ENCODE results near the gene SLC9A3.

The SLC9A3 gene

GRCh38 chr5:479566-480319, 44.5 kb downstream of the SLC9A3 start:
- TF ChIP-seq ZNF70 (CRISPR knock-in tag; IDR thresholded peaks at IDR 0.05) = no peak
- TF ChIP-seq PPARA (CRISPR knock-in tag; IDR thresholded peaks at IDR 0.05; ENCODE audit: borderline replicate concordance) = no peak
- no peak for TF ChIP-seq TSHZ2 (CRISPR knock-in tag; IDR thresholded peaks at IDR 0.05)
- TF ChIP-seq CREB5 (CRISPR knock-in tag; IDR thresholded peaks at IDR 0.05; ENCODE audit: low read depth) = no peak
- no peak for TF ChIP-seq ZNF565 (CRISPR knock-in tag; conservative IDR thresholded peaks at IDR 0.05; ENCODE audit: low read depth)
- no peak for ATAC-seq

- no peak for ATAC-seq
- TF ChIP-seq PPARA (CRISPR knock-in tag; IDR thresholded peaks at IDR 0.05; ENCODE audit: borderline replicate concordance) (no peak), ISL1 (CRISPR knock-in tag; IDR thresholded peaks at IDR 0.05) (no peak), ZFP3 (CRISPR knock-in tag; IDR thresholded peaks at IDR 0.05) (no peak), ZNF70 (CRISPR knock-in tag; IDR thresholded peaks at IDR 0.05) (no peak), ARNTL (CRISPR knock-in tag; IDR thresholded peaks at IDR 0.05; ENCODE audit: borderline replicate concordance, low read depth) (no peak), ZNF565 (CRISPR knock-in tag; conservative IDR thresholded peaks at IDR 0.05; ENCODE audit: low read depth) (no peak), TSHZ2 (CRISPR knock-in tag; IDR thresholded peaks at IDR 0.05) (no peak), SNAI2 (CRISPR knock-in tag; IDR thresholded peaks at IDR 0.05) (no peak), ZC3H10 (CRISPR knock-in tag; IDR thresholded peaks at IDR 0.05) (no peak), ZFP30 (CRISPR knock-in tag; IDR thresholded peaks at IDR 0.05) (no peak), OSR1 (CRISPR knock-in tag; IDR thresholded peaks at IDR 0.05) (no peak), CSDC2 (CRISPR knock-in tag; IDR thresholded peaks at IDR 0.05) (no peak), GLIS3 (CRISPR knock-in tag; IDR thresholded peaks at IDR 0.05) (no peak), ZNF8 (CRISPR knock-in tag; IDR thresholded peaks at IDR 0.05) (no peak), CSRNP3 (CRISPR knock-in tag; IDR thresholded peaks at IDR 0.05) (no peak), PATZ1 (CRISPR knock-in tag; IDR thresholded peaks at IDR 0.05; ENCODE audit: borderline replicate concordance) (no peak), BACH2 (CRISPR knock-in tag; IDR thresholded peaks at IDR 0.05; ENCODE audit: borderline replicate concordance) (no peak), RARB (CRISPR knock-in tag; IDR thresholded peaks at IDR 0.05) (no peak), TOX (CRISPR knock-in tag; IDR thresholded peaks at IDR 0.05; ENCODE audit: borderline replicate concordance) (no peak)
These were observed 45.2 kb downstream of the SLC9A3 start for GRCh38 chr5:478982-479535.

All from SK-N-SH treated with all-trans-retinoic acid at 6 μM for 48 hours (cell line).